ENCODE measurements around the gene LUC7L3.
A peak's percentile ranks its signal among the peaks of the same experiment; 100 is the strongest.

Gene LUC7L3

GRCh38 chr17:50764734-50765149 is 45.3 kb downstream of the LUC7L3 start (continued):
- TF ChIP-seq ZNF398 (tag by site-specific recombination; IDR thresholded peaks at IDR 0.05) (no peak), TCF7L2 (IDR thresholded peaks at IDR 0.05; ENCODE audit: borderline replicate concordance, low read depth, low read length) (no peak), ZFP37 (tag by site-specific recombination; IDR thresholded peaks at IDR 0.05) (no peak)

GRCh38 chr17:50765454-50766221 is 46.2 kb downstream of the LUC7L3 start:
- TF ChIP-seq ZNF184 (tag by site-specific recombination; IDR thresholded peaks at IDR 0.05) (no peak), PRDM10 (tag by site-specific recombination; IDR thresholded peaks at IDR 0.05) (0 out of 2 replicates have a peak, but pooled peaks have one; percentile 24), ZNF37A (tag by site-specific recombination; IDR thresholded peaks at IDR 0.05) (no peak)
- peaks cover 8% of the 10 kb centered on the region for H3K4me1 ChIP-seq (ENCODE audit: control insufficient read depth, insufficient read depth, low read length)
- CTCF ChIA-PET, result interaction anchor here (1.3 to 3.3 kb wide), 3 partner anchors 18 to 76 kb away, joined by 3 to 20 read pairs (median 4); no protein-coding TSS in a partner anchor
- no peaks in the 10 kb centered on the region for H3K36me3 ChIP-seq (ENCODE audit: control insufficient read depth in 2 of 2, insufficient read depth in 1 of 2, low read length in 2 of 2)
- no peak overlapping the region for H3K27ac ChIP-seq (ENCODE audit: extremely low read depth, low read depth, low read length)
- no peaks in the 10 kb centered on the region for H3K9me3 ChIP-seq (ENCODE audit: control insufficient read depth, insufficient read depth, low read depth, low read length)
- H3K4me3 ChIP-seq (ENCODE audit: low read depth, low read length), result no peak overlapping the region
- POLR2A ChIA-PET, result no interaction called here

GRCh38 chr17:50766222-50767023 is 47.0 kb downstream of the LUC7L3 start:
- ChIA-PET CTCF (interaction anchor here (1.3 kb wide), 2 partner anchors 17 to 75 kb away, joined by 3 to 4 read pairs; no protein-coding TSS in a partner anchor), POLR2A (no interaction called here)
- TF ChIP-seq ZNF175 (tag by site-specific recombination; IDR thresholded peaks at IDR 0.05), result no peak
- TF ChIP-seq ZNF18 (tag by site-specific recombination; IDR thresholded peaks at IDR 0.05), result no peak
- TF ChIP-seq PRDM2 (tag by site-specific recombination; IDR thresholded peaks at IDR 0.05; ENCODE audit: borderline replicate concordance), result no peak
- no peak for TF ChIP-seq ZNF664 (tag by site-specific recombination; IDR thresholded peaks at IDR 0.05)
- TF ChIP-seq ZNF530 (tag by site-specific recombination; IDR thresholded peaks at IDR 0.05; ENCODE audit: low read depth), result no peak
- TF ChIP-seq ZFP37 (tag by site-specific recombination; IDR thresholded peaks at IDR 0.05), result no peak
- TF ChIP-seq ZBTB21 (tag by site-specific recombination; IDR thresholded peaks at IDR 0.05), result no peak
- TF ChIP-seq SCRT2 (tag by site-specific recombination; IDR thresholded peaks at IDR 0.05), result no peak
- no peak for TF ChIP-seq ZNF558 (tag by site-specific recombination; IDR thresholded peaks at IDR 0.05)
- no peak for TF ChIP-seq ZNF639 (tag by site-specific recombination; IDR thresholded peaks at IDR 0.05)

More at GRCh38 chr17:50766222-50767023, 47.0 kb downstream of the LUC7L3 start:
- Histone ChIP-seq H3K4me1 (ENCODE audit: control insufficient read depth, insufficient read depth, low read length) (peaks cover 8% of the 10 kb centered on the region), H3K27ac (ENCODE audit: extremely low read depth, low read depth, low read length) (no peak overlapping the region), H3K4me3 (ENCODE audit: low read depth, low read length) (no peak overlapping the region), H3K36me3 (ENCODE audit: control insufficient read depth in 2 of 2, insufficient read depth in 1 of 2, low read length in 2 of 2) (no peaks in the 10 kb centered on the region), H3K9me3 (ENCODE audit: control insufficient read depth, insufficient read depth, low read depth, low read length) (no peaks in the 10 kb centered on the region)
